Neutrophil (primary cell): ENCODE measurements around the gene RIN3.

Experiments used
- H3K27ac ChIP-seq: fragments of 200-600 bp; sonication (generic); 2 replicates; pipeline ENCODE4 v1.5.1; 2016; ENCODE audit warnings: mild to moderate bottlenecking, moderate library complexity
- H3K27me3 ChIP-seq: fragments of 200-600 bp; sonication (generic); 2 replicates; pipeline ENCODE4 v1.6.0; 2016; ENCODE audit warnings: mild to moderate bottlenecking
- H3K36me3 ChIP-seq: fragments of 200-600 bp; sonication (generic); 2 replicates; pipeline ENCODE4 v1.5.1; 2017
- H3K4me1 ChIP-seq, 2 experiments: fragments of 200-600 bp in 1 of 2; sonication (generic) in 1 of 2; 1 replicate in 1 of 2; 2 replicates in 1 of 2; pipeline versions ENCODE4 v1.5.1 to v1.6.1; 2013 to 2016; ENCODE audit warnings: low read depth in 1 of 2, low read length in 1 of 2, mild to moderate bottlenecking in 1 of 2, moderate library complexity in 1 of 2; ENCODE audit not compliant: control insufficient read depth in 1 of 2, insufficient read depth in 1 of 2
- H3K4me3 ChIP-seq, 2 experiments: fragments of 200-600 bp in 1 of 2; sonication (generic) in 1 of 2; 1 replicate in 1 of 2; 2 replicates in 1 of 2; pipeline ENCODE4 v1.5.1; 2013 to 2016; ENCODE audit warnings: low read depth in 1 of 2, low read length in 1 of 2, mild to moderate bottlenecking in 1 of 2, moderate library complexity in 1 of 2
- H3K9me3 ChIP-seq: fragments of 200-600 bp; sonication (generic); 2 replicates; pipeline ENCODE4 v1.5.1; 2016
- TF ChIP-seq, protein P1 (sequence below): fragments of 200-600 bp; sonication (generic); IDR thresholded peaks from 2 replicates; pipeline ENCODE4 v1.5.1; 2016; ENCODE audit warnings: antibody characterized with exemption

The RIN3 gene

DNA sequence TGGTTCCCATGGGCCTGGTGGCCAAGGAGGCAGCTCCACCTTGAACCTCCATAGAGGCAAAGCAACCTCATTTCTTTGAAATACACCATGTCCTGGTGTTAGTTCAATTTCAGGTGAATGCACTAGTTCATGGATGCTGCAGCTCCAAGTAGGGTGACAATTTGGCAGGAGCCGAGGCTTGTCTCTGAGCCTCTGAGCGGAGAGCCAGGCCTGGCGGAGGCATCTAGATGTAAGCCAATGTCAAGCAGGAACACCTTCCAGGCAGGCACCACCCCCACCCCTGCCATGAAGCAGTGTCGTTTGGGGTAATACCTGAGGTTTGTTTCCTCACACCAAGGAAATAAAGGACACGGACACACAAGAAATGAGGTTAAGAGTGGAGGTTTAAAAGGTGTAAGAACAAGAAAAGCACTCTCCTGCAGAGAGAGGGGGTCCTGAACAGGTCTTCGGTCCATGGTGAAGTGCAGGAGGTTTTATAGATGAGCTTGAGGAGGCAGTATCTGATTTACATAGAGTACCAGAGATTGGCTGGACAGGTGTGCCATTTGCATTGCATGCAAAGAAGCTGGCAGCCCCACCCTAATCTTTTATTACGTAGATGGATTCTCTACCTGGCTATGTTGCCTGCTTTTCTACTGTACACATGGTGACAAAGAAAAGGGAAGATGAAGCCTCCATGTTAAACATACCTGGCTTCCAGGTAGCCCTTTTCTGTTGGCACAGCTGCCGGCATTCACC, 60.3 kb downstream of the RIN3 start:
- Histone ChIP-seq H3K4me3 (no peak overlapping the region), H3K27ac (no peak overlapping the region), H3K27me3 (no peaks in the 10 kb centered on the region), H3K4me1 (peaks cover 7 to 10% of the 10 kb centered on the region in 2 experiments), H3K36me3 (peaks cover 32% of the 10 kb centered on the region), H3K9me3 (no peaks in the 10 kb centered on the region)
- TF ChIP-seq, protein P1, sequence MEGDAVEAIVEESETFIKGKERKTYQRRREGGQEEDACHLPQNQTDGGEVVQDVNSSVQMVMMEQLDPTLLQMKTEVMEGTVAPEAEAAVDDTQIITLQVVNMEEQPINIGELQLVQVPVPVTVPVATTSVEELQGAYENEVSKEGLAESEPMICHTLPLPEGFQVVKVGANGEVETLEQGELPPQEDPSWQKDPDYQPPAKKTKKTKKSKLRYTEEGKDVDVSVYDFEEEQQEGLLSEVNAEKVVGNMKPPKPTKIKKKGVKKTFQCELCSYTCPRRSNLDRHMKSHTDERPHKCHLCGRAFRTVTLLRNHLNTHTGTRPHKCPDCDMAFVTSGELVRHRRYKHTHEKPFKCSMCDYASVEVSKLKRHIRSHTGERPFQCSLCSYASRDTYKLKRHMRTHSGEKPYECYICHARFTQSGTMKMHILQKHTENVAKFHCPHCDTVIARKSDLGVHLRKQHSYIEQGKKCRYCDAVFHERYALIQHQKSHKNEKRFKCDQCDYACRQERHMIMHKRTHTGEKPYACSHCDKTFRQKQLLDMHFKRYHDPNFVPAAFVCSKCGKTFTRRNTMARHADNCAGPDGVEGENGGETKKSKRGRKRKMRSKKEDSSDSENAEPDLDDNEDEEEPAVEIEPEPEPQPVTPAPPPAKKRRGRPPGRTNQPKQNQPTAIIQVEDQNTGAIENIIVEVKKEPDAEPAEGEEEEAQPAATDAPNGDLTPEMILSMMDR, result no peak

DNA sequence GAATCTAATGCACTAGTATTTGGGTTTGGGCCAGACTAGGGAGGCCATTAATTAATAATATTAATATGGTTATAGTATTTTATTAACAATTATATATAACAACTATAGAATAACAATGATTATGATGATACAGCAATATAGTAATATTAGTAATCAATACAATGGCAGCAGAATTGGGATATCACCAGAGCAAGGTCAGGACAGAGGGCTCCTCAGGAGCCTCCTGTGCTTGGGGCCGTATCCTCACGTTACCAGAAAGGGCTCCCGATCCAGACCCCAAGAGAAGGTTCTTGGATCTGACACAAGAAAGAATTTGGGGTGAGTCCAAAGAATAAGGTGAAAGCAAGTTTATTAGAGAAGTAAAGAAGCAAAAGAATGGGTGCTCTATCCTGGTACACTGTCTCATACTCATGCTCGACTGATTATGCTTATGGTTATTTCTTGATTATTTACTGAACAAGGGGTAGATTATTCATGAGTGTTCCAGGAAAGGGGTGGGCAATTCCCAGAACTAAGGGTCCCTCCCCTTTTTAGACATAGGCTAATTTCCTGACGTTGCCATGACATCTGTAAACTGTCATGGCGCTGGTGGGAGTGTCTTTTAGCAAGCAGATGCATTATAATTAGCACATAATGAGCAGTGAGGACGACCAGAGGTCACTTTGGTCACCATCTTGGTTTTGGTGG, 61.6 kb downstream of the RIN3 start:
- Histone ChIP-seq H3K27ac (no peak overlapping the region), H3K4me3 (no peak overlapping the region), H3K9me3 (no peaks in the 10 kb centered on the region), H3K4me1 (peaks cover 7 to 10% of the 10 kb centered on the region in 2 experiments), H3K27me3 (no peaks in the 10 kb centered on the region), H3K36me3 (peaks cover 39% of the 10 kb centered on the region)
- TF ChIP-seq, protein P1, result no peak

DNA sequence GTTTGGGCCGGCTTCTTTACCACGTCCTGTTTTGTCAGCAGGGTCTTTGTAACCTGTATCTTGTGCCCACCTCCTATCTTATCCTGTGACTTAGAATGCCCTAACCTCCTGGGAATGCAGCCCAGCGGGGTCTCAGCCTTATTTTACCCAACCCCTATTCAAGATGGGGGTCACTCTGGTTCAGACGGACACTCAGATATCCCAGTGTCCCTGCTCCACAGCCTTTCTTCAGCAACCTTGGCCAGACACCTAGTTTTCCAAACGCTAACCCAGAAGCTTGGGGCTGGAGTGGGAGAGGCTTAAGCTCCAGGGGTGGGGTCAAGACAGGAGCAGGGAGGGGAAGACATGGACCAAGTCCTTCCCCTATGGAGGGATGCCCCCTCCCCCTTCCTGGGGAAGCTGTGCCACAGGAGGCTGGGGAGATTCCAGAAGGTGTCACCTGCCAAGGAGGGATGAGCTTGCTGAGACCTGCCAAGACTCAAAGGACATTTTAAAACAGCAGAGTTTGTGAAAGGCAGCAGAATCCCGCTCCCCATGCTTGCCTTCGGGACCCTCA, 62.2 kb downstream of the RIN3 start:
- Histone ChIP-seq H3K36me3 (peaks cover 45% of the 10 kb centered on the region), H3K4me1 (peaks cover 7 to 10% of the 10 kb centered on the region in 2 experiments), H3K9me3 (no peaks in the 10 kb centered on the region), H3K27me3 (no peaks in the 10 kb centered on the region), H3K4me3 (no peak overlapping the region), H3K27ac (no peak overlapping the region)
- TF ChIP-seq, protein P1, result no peak

DNA sequence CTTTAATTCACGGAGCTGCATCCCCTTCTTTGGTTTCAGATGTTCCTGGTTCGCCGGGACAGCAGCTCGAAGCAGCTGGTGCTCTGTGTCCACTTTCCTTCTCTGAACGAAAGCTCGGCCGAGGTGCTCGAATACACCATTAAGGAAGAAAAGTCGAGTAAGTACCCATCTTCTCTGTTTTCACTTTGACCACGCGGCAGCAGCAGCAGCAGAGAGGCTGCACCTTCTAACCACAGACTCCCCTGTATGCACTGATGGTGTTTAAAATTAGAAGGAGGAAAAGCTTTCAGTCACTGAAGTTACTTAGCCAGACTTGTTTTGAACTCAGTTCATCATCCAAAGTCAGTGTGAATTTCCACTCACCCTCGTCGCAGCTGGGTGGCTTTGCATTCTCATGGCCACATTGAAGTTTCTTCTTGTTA, 63.8 kb downstream of the RIN3 start:
- Histone ChIP-seq H3K9me3 (no peaks in the 10 kb centered on the region), H3K4me3 (no peak overlapping the region), H3K27ac (no peak overlapping the region), H3K36me3 (peaks cover 56% of the 10 kb centered on the region), H3K4me1 (peaks cover 7 to 10% of the 10 kb centered on the region in 2 experiments), H3K27me3 (no peaks in the 10 kb centered on the region)
- TF ChIP-seq, protein P1, result no peak

DNA sequence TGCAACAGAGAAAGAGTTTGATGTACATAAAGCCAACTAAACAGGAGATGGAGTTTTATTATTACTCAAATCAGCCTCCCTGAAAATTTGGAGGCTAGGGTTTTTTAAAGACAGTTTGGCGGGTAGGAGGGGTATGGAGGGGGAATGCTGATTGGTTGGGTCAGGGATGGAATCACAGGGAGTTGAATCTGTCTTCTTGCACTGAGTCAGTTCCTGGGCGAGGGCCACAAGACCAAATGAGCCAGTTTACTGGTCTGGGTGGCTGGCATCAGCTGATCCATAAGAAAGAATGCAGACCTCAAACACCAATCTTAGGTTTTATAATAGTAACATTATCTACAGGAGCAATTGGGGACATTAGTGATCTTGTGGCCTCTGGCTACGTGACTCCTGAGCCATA, 64.9 kb downstream of the RIN3 start:
- Histone ChIP-seq H3K4me1 (peaks cover 6 to 7% of the 10 kb centered on the region in 2 experiments), H3K27me3 (no peaks in the 10 kb centered on the region), H3K36me3 (peaks cover 66% of the 10 kb centered on the region), H3K27ac (no peak overlapping the region), H3K4me3 (no peak overlapping the region), H3K9me3 (no peaks in the 10 kb centered on the region)
- TF ChIP-seq, protein P1, result no peak
